IPS-18c (cell line): ENCODE results near the gene CFAP299.
"Not testable (repeated sequence)": the region's sequence is repeated elsewhere in the genome, so short reads cannot be mapped to it uniquely, and the experiment has no call there.

Experiments
- H3K4me3 ChIP-seq: 2 replicates; pipeline ENCODE4 v1.7.0; 2013; ENCODE audit warnings: low read depth, mild to moderate bottlenecking, low read length, moderate library complexity; ENCODE audit not compliant: insufficient read depth
- H3K9me3 ChIP-seq: one replicate; pipeline ENCODE4 v1.6.1; 2013; ENCODE audit warnings: mild to moderate bottlenecking, low read length, moderate library complexity; ENCODE audit not compliant: control insufficient read depth, insufficient read depth

Gene CFAP299

DNA sequence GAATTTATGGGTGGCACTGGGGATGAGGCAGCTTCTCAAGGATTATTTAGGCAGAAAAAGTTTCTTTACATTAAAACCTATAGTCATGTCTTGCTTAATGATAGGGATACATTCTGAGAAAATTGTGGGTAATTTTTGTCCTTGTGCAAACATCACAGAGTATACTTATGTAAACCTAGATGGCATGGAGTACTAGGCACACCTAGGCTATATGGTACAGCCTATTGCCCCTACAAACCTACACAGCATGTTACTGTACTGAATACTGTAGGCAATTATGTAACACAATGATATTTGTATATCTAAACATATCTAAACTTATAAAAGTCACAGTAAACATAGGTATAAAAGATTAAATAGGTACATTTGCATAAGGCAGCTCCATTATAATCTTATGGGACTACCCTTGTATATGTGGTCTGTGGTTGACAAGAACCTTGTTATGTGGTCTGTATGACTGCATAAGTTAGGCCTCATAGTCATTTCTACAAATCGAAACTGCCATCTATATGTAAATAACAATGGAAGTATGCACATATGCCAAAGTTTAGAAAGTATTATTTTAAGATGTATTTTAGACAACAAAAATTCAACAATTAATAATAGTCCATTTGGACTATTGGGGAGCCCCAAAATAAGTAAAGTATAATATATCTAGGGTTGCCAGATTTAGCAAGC lies 87.3 kb downstream of the CFAP299 start:
- Histone ChIP-seq H3K4me3 (no peak overlapping the region), H3K9me3 (no peaks in the 10 kb centered on the region)

DNA sequence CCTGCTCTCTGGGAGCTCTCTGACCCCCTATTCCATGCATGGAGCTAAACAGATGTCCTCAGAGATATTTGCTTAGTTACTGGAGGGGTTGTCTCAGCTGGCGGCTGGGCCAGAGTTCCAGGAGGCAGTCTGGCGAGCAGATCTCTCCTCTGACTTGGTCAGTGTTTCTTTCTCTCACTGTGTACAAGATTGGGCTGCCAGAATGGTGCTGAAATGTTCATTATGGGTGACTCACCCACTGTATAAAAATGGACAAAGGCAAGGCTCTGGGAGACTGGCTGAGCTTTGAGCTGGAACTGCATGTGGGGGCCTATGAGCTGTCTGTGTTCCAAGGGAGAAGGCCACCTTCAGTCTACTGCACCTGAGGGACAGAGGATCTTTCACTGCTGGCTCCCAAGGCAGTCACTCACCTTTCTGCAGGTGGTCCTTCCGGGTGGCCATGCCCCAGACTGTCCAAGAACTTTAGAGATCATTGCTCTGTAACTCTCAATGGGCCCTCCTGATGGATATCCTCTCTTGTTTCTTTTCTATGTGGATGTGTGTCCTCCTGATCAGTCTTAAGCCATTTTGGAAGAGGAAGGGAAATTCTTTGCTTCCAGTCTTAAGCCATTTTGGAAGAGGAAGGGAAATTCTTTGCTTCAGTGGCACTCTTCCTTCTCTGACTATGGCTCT lies 88.2 kb downstream of the CFAP299 start:
- no peak overlapping the region for H3K4me3 ChIP-seq
- H3K9me3 ChIP-seq = no peaks in the 10 kb centered on the region

DNA sequence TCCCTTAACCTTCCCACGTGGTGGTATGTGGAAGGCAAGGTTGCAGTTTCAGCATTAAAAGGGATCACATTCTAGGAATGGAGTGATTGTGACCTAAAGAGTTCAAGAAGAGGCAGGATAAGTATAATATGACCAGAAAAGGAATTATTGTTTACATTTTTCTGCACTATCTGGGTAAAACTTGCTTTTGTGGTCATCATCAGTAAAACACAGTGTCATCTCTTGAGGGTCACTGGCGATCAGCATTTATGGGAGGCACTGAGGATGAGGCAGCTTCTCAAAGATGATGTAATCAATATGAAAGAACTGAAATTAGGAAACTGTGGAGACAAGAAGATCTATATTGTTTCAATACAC lies 88.7 kb downstream of the CFAP299 start:
- Histone ChIP-seq H3K9me3 (no peaks in the 10 kb centered on the region), H3K4me3 (no peak overlapping the region)

DNA sequence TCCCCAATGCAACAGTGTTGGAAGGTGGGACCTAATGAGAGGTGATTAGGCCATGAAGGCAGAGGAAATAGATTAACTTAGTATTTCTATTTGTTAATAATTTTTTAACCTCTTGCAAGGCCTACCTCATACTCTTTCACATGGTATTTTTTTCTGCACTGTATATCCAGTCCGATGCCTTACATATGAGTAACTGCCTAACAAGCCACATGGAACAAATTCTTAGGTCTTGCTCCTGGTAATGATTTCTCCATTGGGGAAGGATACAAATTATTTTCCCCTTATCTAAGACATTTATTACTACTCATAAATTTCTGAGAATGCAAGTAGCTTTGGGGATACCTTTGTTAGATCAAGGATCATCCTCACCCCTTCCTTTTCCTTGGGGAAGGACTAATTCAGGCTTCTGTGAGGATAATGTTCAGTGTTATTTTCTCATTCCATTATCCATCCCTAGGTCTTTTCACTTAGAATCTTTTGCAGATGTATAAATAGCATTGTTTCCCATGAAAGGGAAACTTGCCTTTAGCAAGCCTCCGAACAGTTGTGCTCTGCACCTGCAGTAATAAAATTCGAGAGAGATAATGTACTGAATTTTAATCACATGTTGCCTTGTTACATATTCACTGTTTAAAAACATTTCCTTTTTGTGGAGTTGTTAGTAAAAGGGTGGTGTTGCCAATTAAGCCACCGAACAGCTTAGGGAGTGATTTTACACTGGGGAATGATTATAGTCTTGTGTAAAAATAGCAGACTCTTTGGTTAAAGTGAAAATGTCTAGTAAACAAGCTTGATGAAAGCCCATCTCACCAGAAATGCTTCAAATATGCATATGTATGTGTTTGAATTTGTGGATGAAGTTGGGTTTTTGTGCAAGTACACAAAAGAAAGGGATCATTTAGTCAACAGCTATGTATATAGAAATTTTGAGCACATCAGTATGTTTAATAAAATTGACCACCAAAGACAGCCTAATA lies 89.9 kb downstream of the CFAP299 start:
- Histone ChIP-seq H3K4me3 (no peak overlapping the region), H3K9me3 (no peaks in the 10 kb centered on the region)

DNA sequence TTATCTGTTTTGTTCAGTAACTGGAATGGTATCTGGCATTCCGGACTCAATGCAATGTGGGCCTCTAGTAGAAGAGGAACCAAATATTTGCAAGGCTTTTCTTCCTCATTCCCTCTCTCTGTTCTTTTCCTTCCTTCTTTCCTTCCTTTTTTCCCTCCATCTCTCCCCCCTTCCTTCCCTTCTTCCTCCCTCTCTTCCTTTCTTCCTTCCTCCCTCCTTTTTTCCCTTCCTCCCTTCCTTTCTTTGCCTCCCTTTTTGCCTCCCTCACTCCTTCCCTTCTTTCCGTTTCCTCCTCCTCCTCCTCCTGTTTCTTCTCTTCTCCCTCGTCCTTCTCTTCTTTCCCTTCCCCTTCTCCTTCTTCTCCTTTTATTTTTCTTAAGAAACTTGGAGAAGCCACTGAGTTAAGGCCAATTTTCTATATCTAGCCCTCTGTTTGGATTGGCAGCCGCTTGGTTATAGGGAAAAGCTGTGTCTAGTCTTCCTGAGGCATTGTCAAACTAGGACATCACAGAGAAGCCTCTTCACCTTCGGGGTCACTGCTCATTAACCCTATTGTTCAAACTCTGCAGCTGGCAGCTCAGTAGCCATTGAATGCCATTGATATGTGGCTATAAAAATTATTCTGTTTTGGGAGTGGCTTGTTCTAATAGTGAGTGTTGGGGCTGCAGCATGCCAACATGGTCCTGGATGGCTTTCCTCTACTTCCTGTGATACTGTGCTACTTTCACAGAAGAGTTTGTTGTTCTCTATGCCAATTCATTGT lies 95.9 kb downstream of the CFAP299 start:
- no peaks in the 10 kb centered on the region for H3K9me3 ChIP-seq
- H3K4me3 ChIP-seq = no peak overlapping the region

DNA sequence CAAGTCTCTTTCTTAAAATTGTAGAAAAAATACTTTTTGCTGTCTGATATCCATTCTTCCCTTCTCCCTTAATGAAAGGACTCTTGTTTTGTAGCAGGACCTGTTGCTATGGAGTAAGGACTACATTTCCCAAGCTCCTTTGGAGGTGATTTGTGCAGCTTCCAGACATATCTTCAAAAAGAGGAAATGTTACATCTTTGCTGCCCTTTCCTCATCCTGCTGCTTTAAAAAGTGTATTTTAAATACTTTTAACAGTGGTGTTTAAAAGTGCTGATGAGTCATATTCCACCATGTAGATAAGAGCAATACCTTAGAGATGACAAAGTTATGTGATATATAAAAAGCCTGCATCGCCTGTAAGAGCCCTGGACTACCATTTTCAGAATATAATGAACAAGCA lies 98.7 kb downstream of the CFAP299 start:
- H3K9me3 ChIP-seq = no peaks in the 10 kb centered on the region
- no peak overlapping the region for H3K4me3 ChIP-seq

DNA sequence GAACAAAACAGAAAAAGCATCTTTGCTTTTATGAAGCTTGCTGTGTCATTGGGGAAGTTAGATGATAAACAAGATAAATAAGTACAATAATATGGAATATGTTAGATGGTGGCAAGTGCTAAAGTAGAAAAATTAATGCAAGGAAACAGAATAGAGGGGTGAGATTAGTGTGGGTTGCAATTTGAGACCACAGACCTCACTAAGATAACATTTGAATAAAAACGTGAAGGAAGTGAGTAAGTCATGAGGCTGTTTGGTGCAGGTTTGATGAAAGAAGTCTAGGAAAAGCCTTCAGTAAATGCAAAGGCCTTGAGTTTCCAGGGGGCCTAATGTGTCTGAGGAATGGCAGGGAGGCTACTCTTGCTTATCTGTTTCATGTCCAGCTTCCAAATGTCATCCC lies 102.5 kb downstream of the CFAP299 start:
- H3K9me3 ChIP-seq = no peaks in the 10 kb centered on the region
- no peak overlapping the region for H3K4me3 ChIP-seq

DNA sequence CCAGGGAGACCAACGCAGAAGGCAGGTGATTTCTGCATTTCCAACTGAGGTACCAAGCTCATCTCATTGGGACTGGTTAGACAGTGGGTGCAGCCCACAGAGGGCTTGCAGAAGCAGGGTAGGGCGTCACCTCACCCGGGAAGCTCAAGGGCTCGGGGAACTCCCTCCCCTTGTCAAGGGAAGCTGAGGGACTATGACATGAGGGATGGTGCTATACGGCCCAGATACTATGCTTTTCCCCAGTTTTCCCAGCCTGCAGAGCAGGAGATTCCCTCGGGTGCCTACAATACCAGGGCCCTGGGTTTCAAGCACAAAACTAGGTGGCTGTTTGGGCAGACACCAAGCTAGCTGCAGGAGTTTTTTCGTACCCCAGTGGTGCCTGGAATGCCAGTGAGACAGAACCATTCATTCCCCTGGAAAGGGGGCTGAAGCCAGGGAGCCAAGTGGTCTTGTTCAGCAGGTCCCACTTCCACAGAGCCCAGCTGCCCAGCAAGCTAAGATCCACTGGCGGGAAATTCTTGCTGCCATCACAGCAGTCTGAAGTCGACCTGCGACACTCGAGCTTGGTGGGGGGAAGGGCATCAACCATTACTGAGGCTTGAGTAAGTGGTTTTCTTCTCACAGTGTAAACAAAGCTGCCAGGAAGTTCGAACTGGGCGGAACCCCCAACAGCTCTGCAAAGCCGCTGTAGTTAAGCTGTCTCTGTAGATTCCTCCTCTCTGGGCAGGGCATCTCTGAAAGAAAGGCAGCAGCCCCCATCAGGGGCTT lies 103.9 kb downstream of the CFAP299 start:
- not testable (repeated sequence) for H3K4me3 ChIP-seq, H3K9me3 ChIP-seq

DNA sequence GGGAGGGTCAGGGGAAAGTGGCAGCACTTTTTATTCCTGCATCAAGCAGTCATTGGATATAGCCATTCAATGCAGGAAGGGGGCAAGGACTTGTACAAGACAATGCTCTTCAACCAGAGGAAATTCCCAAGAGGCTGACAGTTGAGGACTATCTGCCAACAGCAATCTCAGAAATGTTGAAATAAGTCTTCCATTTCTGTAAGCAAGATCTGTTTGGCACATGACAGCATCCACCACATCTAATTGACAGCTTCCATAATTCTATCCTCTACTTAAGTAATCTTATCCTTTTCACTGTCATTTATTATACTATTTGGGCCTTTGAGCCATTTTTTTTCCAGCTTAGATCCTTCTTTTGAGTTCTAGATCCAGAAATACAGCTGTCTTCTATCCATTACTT lies 110.7 kb downstream of the CFAP299 start:
- Histone ChIP-seq H3K9me3 (no peaks in the 10 kb centered on the region), H3K4me3 (no peak overlapping the region)

DNA sequence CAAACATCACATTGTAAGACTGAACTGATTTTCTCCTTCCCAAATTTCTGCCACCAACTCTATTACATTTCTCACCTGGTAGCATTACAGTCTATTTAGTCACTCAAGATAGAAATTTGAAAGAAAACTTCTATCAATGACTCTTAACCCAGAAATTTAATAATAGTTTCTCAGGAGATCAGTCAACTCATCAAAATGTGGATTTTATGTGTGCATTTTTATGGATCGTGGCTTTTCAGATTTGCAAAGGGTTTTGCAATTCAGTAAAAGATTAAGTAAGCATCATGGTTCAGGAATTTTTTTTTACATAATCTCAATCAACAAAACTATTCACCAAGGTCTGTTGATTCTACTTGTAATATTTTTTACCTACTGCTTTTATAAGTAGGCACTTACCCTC lies 111.1 kb downstream of the CFAP299 start:
- Histone ChIP-seq H3K4me3 (no peak overlapping the region), H3K9me3 (no peaks in the 10 kb centered on the region)

DNA sequence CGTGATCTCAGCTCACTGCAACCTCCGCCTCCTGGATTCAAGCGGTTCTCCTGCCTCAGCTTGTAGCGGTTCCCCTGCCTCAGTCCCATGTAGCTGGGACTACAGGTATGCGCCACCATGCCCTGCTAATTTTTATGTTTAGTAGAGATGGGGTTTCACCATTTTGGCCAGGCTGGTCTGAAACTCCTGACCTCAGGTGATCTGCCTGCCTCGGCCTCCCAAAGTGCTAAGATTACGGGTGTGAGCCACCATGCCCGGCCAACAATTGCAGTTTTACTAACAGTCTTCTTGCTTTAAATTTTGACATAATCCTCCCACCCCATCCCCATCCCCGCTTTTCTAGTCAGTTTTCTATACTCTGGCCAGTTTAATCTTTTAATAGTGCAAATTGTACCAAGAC lies 112.0 kb downstream of the CFAP299 start:
- H3K4me3 ChIP-seq = no peak overlapping the region
- H3K9me3 ChIP-seq = no peaks in the 10 kb centered on the region

DNA sequence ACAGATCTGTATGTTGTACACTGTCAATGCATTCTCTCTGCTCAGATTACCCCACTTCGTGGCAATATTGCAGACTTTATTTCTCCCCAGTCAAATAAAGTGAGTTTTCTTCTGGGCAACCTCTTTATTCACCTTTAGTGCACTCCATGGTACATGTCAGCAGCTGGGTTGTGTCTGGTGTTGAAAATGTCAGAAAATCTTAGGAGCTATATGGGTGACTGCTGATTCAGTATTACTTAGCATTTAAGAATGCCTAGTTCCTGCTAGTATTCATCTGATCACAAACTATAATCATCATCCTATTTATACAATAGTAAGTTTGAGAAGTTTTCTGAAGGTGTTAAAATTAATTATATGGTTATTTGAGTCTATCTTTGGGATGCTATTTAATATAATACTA lies 112.5 kb downstream of the CFAP299 start:
- H3K9me3 ChIP-seq = no peaks in the 10 kb centered on the region
- no peak overlapping the region for H3K4me3 ChIP-seq

DNA sequence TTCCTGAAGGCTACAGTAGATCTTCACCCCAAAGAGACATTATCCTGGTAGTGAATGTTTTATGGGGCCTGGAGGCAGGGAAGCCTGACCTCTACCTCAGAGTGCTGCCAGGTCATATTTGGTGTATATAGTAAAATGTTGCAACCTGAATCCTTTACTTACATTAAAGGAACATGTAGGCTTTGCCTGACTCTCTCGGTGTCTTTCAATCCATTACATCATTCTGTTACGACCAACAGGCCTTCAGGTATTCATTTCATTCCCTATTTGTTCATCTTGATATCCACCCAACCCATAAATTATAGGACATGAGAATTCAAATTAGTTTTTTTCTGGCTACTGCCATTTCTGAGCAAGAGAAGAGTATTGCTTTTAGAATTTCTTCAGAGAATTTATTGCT lies 116.5 kb downstream of the CFAP299 start:
- H3K9me3 ChIP-seq = no peaks in the 10 kb centered on the region
- H3K4me3 ChIP-seq = no peak overlapping the region

DNA sequence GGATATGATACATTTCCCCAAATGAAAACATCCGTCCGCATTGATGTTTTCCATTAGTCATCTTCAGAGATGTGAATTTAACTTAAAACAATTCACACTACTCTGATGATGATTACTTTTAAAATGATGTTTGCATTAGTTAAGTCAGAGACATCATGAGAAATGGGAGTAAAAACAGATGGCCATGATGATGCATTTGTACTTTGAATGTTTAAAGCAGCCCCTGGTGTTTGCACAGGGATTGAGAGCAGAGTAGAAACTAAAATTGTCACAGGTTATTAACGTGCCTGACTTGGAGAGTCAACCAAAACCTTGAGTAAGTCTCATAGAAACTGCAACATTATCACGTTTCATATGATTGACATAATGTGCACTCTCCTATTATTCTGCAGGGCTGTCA lies 117.2 kb downstream of the CFAP299 start:
- H3K9me3 ChIP-seq = no peaks in the 10 kb centered on the region
- no peak overlapping the region for H3K4me3 ChIP-seq

DNA sequence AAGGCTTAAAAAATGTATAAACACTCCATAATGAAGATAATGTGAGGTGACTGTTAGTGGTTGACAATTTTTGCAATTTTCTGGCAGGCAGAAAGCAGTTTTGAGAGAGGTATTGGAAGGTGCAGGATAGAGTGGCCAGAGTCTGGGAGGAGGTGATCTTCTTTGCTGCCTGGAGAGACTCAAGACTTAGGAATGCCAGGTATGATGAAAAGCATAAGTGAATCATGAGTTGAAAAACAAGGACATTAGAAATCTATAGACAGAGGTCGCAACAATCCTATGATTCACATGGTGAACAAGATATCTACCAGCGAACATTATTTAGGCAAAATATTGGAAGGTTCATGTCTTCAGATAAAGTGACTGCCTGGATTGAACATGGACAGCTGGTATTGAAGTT lies 118.5 kb downstream of the CFAP299 start:
- Histone ChIP-seq H3K9me3 (no peaks in the 10 kb centered on the region), H3K4me3 (no peak overlapping the region)

DNA sequence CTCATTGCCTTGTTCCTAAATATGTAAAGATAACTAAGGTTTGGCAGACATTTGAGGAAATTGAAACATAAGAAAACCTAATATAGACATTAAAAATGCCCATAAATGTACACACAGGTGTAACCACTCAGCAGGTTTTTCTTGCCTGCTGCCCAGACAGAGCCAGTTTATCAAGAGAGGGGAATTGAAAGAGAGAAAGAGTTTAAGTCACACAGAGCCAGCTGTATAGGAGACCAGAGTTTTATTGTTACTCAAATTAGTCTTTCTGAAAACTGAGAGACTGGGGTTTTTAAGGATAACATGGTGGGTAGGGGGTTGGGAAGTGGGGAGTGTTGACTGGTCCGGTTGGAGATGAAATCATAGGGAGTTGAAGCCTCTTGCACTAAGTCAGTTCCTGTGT lies 119.0 kb downstream of the CFAP299 start:
- Histone ChIP-seq H3K4me3 (no peak overlapping the region), H3K9me3 (no peaks in the 10 kb centered on the region)
